WERI-Rb-1 (cell line): ENCODE measurements around the gene NDUFA9.

Source experiments
- DNase-seq: peaks from one replicate; pipeline ENCODE4 v3.0.0-alpha.2; 2020
- H3K27ac ChIP-seq: fragments of 250-450 bp; sonication (Bioruptor Pico); 2 replicates; pipeline ENCODE4 v1.5.1; 2020; ENCODE audit warnings: mild to moderate bottlenecking, moderate library complexity
- H3K27me3 ChIP-seq: fragments of 250-450 bp; sonication (Bioruptor Pico); 2 replicates; pipeline ENCODE4 v1.5.1; 2021; ENCODE audit warnings: mild to moderate bottlenecking, low read depth, moderate library complexity; ENCODE audit not compliant: insufficient read depth, severe bottlenecking
- H3K36me3 ChIP-seq: fragments of 250-450 bp; sonication (Bioruptor Pico); 2 replicates; pipeline ENCODE4 v1.5.1; 2020; ENCODE audit warnings: mild to moderate bottlenecking, moderate library complexity
- H3K4me3 ChIP-seq: 2 replicates; pipeline ENCODE4 v1.5.1; 2011; ENCODE audit warnings: low read depth, mild to moderate bottlenecking, control low read depth, low read length
- H3K9me3 ChIP-seq: fragments of 250-450 bp; sonication (Bioruptor Pico); 2 replicates; pipeline ENCODE4 v1.5.1; 2021; ENCODE audit warnings: mild to moderate bottlenecking, moderate library complexity; ENCODE audit not compliant: severe bottlenecking
- TF ChIP-seq, protein P1 (sequence below): IDR thresholded peaks from 2 replicates; pipeline ENCODE4 v1.5.1; 2011; ENCODE audit warnings: low read depth, mild to moderate bottlenecking, control low read depth, inconsistent platforms, low read length

NDUFA9 gene

GRCh38 chr12:4648501-4649357 is at the start of gene NDUFA9, which contains the start of gene AKAP3:
TSS of gene NDUFA9 (plus strand) at chr12:4649114. CDS start at chr12:4649127, 13 bp downstream.
TSS of gene AKAP3 (minus strand) at chr12:4649051. CDS start at chr12:4638196, 10,855 bp downstream.
- DNase-seq = peak; percentile 88
- Histone ChIP-seq H3K36me3 (peaks cover 4% of the 10 kb centered on the region; the same call in 1 of the 2 replicates), H3K4me3 (peak within 1 kb of the TSS; percentile 93), H3K9me3 (no peaks in the 10 kb centered on the region), H3K27ac (peak within 1 kb of the TSS; percentile 89), H3K27me3 (no peaks in the 10 kb centered on the region)
- TF ChIP-seq, protein P1, sequence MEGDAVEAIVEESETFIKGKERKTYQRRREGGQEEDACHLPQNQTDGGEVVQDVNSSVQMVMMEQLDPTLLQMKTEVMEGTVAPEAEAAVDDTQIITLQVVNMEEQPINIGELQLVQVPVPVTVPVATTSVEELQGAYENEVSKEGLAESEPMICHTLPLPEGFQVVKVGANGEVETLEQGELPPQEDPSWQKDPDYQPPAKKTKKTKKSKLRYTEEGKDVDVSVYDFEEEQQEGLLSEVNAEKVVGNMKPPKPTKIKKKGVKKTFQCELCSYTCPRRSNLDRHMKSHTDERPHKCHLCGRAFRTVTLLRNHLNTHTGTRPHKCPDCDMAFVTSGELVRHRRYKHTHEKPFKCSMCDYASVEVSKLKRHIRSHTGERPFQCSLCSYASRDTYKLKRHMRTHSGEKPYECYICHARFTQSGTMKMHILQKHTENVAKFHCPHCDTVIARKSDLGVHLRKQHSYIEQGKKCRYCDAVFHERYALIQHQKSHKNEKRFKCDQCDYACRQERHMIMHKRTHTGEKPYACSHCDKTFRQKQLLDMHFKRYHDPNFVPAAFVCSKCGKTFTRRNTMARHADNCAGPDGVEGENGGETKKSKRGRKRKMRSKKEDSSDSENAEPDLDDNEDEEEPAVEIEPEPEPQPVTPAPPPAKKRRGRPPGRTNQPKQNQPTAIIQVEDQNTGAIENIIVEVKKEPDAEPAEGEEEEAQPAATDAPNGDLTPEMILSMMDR = no peak

- TF ChIP-seq, protein P1 = no peak
- Histone ChIP-seq H3K27ac (no peak overlapping the region), H3K9me3 (no peaks in the 10 kb centered on the region)
These were observed 45.5 kb upstream of the NDUFA9 start for GRCh38 chr12:4603421-4603820.

DNA sequence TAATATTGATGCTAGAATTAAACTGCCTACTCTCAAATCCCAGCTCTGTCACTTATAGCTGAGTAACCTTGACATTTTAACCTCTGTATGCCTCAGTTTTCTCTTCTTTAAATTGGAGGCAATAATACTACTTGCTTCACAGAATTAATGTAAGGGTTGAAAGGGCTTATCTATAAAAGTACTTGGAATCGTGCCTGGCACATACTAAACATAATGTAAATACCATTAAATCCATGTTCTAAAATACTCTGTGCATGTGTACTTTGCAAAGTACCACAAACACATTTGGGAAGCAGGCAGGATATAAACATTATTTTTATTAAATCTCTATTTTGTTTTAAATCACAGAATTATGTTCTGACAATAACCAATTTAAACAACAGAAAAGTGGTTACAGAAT is 45.0 kb upstream of the NDUFA9 start:
- H3K27ac ChIP-seq = no peak overlapping the region
- no peaks in the 10 kb centered on the region for H3K9me3 ChIP-seq
- H3K36me3 ChIP-seq = no peaks in the 10 kb centered on the region

More at GRCh38 chr12:4603421-4603820, 45.5 kb upstream of the NDUFA9 start:
- H3K36me3 ChIP-seq = no peaks in the 10 kb centered on the region
- H3K4me3 ChIP-seq = no peak overlapping the region
- no peaks in the 10 kb centered on the region for H3K27me3 ChIP-seq
- no peak for DNase-seq

GRCh38 chr12:4604684-4605193 is 44.2 kb upstream of the NDUFA9 start:
- Histone ChIP-seq H3K27me3 (no peaks in the 10 kb centered on the region), H3K36me3 (no peaks in the 10 kb centered on the region), H3K4me3 (peak overlapping the region; percentile 92), H3K9me3 (no peaks in the 10 kb centered on the region), H3K27ac (peak overlapping the region; percentile 71)
- TF ChIP-seq, protein P1 = peak; percentile 93
- DNase-seq = peak; percentile 84

More for the DNA sequence above, 45.0 kb upstream of the NDUFA9 start:
- Histone ChIP-seq H3K27me3 (no peaks in the 10 kb centered on the region), H3K4me3 (no peak overlapping the region)
- no peak for DNase-seq
- TF ChIP-seq, protein P1 = no peak

DNA sequence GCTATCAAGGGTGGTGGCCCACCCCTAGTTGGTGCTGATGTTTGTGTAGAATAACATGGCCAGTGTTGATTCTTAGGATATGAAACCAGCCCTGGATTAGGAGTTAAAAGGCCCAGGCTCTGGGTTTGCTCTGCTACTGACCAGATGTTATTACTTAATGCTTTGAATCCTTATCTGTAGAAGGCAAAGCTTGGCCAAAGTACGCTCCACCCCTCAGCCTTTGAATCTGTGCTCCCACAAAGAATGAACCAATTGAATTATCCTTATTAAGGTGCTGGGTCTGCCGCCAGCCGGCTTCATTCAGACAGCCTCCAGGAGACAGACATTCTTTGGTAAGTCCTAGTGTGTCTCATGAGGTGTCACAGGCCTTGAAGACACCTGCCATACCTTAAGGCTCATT is 41.9 kb upstream of the NDUFA9 start:
- H3K9me3 ChIP-seq = no peaks in the 10 kb centered on the region
- H3K36me3 ChIP-seq = no peaks in the 10 kb centered on the region; the same call in 1 of the 2 replicates
- no peak overlapping the region for H3K4me3 ChIP-seq
- TF ChIP-seq, protein P1 = no peak
- peak; percentile 64 for DNase-seq
- H3K27ac ChIP-seq = peak overlapping the region; percentile 27; the same call in 1 of the 2 replicates
- H3K27me3 ChIP-seq = no peaks in the 10 kb centered on the region
